HuH-7.5 (cell line): Measurements from ENCODE around the gene DENND1C.
"Not testable (repeated sequence)": the region's sequence is repeated elsewhere in the genome, so short reads cannot be mapped to it uniquely, and the experiment has no call there.

Experiments used
- DNase-seq: peaks from one replicate; pipeline ENCODE4 v3.0.0; 2011; ENCODE audit warnings: low spot score

DENND1C gene

GRCh38 chr19:6508028-6508771, 26.6 kb upstream of the DENND1C start:
- DNase-seq, result not testable (repeated sequence)

- no peak for DNase-seq
Observed at GRCh38 chr19:6503407-6504201, 22.0 kb upstream of the DENND1C start.

- peak; percentile 52 for DNase-seq
Observed at GRCh38 chr19:6501740-6502648, 20.4 kb upstream of the DENND1C start, which contains the start of gene TUBB4A. Gene TUBB4A, minus strand, starts transcription at chr19:6502309. Its CDS starts 97 bp downstream, at chr19:6502212.

- no peak for DNase-seq
Observed at GRCh38 chr19:6500837-6501739, 19.5 kb upstream of the DENND1C start.

GRCh38 chr19:6499052-6499790, 17.6 kb upstream of the DENND1C start:
- DNase-seq, result no peak

- no peak for DNase-seq
Observed at GRCh38 chr19:6498294-6499036, 16.9 kb upstream of the DENND1C start.

- DNase-seq, result no peak
Observed at GRCh38 chr19:6495947-6496346, 14.4 kb upstream of the DENND1C start.

- no peak for DNase-seq
Observed at GRCh38 chr19:6494438-6495036, 12.9 kb upstream of the DENND1C start.

- no peak for DNase-seq
Observed at GRCh38 chr19:6491802-6492592, 10.4 kb upstream of the DENND1C start.

- DNase-seq, result no peak
Observed at GRCh38 chr19:6490134-6490533, 8.5 kb upstream of the DENND1C start.

GRCh38 chr19:6489278-6490061, 7.9 kb upstream of the DENND1C start:
- no peak for DNase-seq

GRCh38 chr19:6484831-6485230, 3.2 kb upstream of the DENND1C start:
- no peak for DNase-seq

GRCh38 chr19:6484230-6484629, 2.6 kb upstream of the DENND1C start:
- DNase-seq, result no peak

- DNase-seq, result no peak
Observed at GRCh38 chr19:6483235-6483634, 1.6 kb upstream of the DENND1C start.

GRCh38 chr19:6482343-6482686, 728 bp upstream of the DENND1C start:
- no peak for DNase-seq

GRCh38 chr19:6480848-6481415, 655 bp downstream of the DENND1C start:
- DNase-seq, result no peak

- no peak for DNase-seq
Observed at GRCh38 chr19:6479836-6480398, 1.7 kb downstream of the DENND1C start.
